Stimulated activated CD4-positive, alpha-beta T cell treated with anti-CD3 and anti-CD28 coated beads, TNF-alpha, amount 100 ng/mL, for 24 hours (primary cell): ENCODE data around the gene TBX19.

Experiments used
- DNase-seq, 3 experiments: peaks; one replicate each; pipeline ENCODE4 v3.0.0-alpha.2; 2020; ENCODE audit warnings: low read depth in 3 of 3

Gene TBX19

DNA sequence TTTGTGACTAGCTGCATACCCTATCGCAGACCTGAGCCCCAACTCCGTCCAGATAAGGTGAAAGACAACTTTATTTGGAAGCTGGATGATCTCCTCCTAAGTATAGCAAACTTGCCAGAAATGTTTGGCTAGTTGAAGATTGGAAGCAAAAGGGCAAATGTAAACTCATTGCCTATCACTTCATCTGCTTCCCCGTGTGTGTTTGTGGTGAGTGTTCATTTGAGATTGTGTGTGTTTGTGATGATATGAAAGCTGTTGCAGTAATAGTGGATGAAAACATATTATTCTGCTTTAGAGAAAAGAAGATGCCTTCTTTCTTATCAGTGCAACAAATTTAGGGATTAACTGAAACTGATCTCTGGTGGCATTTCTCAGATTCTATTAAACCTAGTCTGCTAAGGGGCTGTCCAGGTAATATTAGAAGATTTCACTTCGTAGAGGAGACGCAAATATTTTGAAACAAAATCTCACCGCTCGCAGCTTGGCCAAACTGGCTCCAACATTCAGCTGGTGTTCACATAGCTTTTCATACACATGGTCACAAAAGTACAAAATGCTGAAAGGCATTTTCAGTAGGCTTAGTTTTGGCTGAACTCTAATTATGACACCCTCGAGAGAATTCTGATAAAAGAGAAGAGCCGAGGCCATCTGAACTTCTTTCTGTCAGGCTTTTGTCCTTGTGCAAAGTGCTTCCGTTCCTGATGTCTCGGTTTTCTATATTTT lies 1.1 kb downstream of the TBX19 start:
- no peak for DNase-seq

DNA sequence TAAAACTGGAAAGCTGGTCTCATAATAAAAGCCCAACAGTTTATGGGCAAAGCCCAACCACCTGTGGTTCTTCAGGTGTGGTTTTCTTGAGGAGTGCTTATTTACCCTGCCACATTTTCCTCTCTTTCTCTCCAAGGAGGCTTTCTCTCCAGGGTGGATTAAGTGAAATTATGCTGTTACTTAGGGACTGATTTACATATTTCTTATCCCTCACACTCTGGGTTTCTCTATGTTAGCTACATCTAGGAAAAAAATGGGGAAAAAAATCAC lies 4.8 kb downstream of the TBX19 start:
- DNase-seq: no peak

DNA sequence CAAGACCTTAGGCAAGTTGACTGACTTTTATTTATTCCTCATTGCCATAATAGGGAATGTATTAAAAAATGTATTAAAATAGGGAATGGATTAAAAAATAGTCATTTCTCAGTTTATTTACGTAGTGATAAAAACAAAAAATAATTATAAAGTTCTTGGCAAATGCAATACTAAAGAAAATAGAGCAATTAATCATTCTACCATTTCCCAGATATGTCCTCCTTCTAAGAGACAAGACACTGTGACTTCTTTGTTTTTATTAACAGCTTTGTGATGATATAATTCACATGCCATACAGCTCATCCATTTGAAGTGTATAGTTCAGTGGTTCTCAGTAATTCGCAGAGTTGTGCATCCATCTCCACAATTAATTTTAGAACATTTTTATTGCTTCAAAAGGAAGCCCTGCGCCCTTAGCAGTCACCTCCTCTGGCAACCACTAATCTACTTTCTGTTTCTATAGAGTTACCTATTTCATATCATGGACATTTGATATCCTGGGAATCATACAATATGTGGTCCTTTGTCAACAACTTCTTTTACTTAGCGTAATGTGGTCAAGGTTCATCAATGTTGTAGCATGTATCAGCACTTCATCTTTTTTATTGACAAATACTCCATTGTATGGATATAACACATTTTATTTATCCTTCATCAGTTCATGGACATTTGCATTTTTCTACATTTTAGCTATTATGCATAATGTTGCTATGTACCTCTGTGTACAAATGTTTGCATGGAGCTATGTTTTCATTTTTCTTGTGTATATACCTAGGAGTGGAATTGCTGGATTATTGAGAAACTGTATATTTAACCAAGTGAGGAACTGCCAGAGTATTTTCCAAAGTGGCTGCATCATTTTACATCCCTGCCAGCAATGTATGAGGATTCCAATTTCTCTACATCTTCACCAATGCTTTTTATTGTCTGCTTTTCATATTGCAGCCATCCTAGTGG lies 5.6 kb downstream of the TBX19 start:
- DNase-seq: no peak

DNA sequence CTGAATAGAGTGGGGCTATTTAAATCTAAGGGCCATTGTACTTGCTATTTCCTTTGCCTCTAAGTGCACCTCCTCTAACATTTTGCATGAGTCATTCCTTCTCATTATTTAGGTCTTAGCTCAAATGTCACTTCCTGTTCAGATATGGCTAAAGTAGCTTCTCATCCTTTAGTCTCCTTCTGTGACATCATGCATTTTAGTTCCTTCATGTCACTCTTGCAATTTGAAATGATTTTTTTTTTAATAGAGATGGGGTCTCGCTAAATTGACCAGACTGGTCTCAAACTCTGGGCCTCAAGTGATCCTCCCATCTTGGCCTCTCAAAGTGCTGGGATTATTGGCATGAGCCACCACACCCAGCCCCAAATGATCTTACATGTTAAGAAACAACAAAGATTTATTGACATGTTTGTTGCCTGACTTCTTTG lies 6.6 kb downstream of the TBX19 start:
- DNase-seq: no peak

DNA sequence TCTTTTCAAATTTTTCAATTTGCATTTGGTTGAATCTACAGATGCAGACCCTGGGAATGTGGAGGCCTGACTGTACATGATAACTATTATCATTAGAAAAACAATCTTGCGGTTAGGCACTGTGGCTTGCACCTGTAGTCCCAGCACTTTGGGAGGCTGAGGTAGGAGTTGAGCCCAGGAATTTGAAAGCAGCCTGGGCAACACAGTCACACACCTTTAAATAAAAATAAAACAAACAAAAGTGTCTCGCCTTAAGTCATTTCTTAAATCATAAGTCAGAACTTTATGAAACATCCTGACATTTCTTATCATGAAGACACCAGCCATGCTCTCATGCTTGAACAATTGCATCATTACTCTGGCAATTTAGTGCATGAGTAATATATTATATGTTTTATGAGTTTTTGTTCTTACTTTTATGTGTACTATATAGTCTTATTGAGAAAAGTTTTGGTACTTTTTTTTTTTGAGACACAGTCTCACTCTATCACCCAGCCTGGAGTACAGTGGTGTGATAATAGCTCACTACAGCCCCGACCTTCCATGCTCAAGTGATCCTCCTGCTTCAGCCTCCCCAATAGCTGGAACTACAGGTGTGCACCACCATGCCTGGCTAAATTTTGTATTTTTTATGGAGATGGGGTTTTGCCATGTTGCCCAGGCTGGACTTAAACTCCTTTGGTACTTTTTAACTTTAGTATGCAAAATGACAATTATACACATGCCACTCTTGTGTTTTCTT lies 7.8 kb downstream of the TBX19 start:
- no peak for DNase-seq

DNA sequence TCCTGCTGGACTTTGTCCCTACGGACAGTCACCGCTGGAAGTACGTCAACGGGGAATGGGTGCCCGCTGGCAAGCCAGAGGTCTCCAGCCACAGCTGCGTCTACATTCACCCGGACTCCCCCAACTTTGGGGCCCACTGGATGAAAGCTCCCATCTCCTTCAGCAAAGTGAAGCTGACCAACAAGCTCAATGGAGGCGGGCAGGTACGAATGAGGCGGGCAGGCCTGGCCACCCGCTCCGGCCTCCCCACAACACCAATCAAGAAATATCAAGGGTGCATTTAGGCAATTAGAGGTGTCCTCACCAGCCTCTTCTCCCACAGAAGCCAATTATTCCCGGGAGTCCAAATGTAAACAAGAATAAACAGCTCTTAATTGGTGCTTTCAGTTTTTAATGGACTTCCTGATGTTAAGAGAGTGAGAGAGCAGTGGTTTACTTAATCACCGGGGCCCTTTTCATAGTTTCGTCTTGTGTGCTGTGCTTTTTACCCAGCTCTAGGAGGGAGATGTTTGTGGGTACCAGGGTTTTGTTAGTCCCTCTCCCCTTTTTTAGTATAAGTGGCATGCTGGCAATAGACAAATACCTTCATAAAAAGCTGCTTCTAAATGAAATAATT lies 10.7 kb downstream of the TBX19 start:
- no peak for DNase-seq

DNA sequence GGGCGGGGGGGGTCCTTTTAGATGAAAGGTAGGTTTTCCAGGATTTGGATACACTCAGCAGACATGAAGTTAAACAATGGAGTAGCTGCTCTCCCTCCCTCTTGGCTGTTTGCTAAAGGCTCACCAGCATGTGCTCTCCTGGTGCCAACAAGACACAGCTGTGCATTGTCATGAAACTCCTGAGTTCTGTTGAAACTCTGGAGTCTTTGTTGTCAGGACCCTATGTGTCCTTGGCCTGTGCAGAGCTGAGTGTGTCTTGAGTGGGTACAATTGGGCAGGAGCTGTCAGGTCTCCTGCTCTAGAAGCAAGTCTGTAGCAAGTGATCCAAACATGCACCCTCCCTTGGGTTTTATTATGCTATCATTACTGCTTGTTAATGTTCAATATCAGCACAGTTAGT lies 12.7 kb downstream of the TBX19 start:
- DNase-seq: no peak

DNA sequence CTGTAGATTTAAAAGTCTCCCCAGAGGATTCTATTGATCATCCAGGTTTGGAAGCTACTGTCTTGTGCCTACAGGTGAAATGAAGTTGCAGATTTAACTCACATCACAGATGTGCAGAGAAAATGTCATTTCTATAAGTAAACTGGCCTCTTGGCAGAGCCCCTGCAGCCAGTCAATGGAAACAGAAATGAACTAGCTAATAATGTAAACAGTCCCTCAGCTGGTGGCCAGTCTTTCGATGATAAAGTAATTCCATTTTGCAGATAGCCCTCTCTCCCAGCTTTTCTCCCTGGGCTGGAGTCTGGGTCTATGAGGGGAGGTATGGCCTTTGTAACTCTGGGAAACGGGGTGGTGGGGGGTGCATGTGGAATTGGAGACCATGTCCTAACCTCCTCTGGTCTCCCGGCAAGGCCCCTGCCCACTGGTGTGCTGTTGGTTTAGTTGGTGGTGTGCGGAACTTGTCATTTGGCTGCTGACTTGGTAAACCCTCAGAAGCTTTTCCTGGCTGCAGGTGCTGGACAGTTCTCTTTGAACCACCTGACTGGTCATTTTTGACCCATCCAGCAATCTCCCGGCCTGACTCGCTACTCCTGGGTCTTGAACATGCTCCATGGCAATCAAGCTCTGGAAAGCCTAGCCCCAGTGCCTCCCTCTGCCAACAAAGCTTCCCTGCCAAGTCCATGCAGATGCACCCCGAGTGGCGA lies 14.9 kb downstream of the TBX19 start:
- no peak for DNase-seq

DNA sequence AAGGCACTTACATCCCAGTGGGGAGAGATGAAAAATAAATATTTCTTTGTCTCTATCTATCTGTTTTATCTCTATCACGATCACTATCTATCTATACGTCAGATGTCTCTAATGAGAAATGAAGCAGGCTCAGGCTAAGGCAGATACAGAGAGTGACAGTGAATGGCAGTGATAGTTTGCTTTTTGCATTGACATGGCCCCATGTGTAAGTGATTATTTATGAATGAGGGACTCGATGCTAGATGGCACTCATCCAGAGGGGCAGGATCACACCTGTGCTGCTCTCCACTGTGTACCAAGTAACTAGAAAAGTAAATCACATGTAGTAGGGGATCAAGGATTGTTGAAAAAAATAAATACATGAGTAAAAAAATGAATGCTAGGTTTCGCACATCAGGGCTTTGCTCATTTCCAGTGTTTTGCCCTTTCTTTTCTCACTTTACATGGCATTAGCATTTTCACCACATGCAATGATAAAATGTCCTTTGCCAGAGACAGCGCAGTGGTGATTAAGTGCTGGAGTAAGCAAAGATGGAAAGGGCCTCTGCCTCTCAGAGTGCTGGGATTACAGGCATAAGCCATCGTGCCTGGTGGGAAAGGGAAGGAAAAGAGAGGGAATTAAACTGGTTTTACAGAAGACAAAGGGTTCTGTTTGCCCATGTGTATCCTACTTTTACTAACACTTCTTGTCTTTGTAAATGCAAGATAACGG lies 16.5 kb downstream of the TBX19 start:
- DNase-seq: no peak

DNA sequence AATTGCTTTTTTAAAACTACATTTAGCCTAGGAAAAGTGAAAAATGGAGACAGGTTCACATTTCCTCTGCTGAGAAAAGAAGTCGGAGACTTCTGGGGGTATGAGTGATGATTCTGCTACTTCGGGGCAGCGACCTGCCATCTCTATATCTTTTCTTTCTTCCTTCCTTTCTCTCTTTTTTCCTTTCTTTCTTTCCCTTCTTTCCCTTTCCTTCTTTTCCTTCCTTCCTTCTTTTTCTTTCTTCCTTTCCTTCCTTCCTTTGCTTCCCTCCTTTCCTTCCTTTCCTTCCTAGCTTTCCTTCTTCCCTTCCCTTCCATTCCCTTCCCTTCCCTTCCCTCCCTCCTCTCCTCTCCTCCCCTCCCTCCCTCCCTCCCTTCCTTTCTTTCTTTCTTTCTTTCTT lies 17.8 kb downstream of the TBX19 start:
- no peak for DNase-seq

DNA sequence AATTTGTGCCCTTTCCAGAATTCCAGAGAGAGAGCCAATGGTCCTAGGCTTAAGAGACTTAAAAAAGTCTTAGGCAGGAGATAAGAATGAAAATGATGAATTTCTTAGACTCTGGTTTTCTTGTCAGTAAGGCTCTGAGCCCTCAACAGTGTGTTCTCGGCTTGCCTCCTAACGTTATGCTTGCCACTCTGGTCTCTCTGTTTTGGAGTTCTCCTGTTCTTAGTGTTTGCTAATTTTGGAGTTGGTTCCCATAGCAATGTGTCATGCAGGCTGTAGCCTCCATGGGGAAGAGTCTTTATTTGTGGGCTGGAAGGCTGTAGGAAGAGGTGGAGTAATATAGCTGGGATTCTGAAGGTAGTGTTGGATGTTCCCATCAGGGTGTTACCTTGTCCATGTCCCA lies 19.9 kb downstream of the TBX19 start:
- no peak for DNase-seq

DNA sequence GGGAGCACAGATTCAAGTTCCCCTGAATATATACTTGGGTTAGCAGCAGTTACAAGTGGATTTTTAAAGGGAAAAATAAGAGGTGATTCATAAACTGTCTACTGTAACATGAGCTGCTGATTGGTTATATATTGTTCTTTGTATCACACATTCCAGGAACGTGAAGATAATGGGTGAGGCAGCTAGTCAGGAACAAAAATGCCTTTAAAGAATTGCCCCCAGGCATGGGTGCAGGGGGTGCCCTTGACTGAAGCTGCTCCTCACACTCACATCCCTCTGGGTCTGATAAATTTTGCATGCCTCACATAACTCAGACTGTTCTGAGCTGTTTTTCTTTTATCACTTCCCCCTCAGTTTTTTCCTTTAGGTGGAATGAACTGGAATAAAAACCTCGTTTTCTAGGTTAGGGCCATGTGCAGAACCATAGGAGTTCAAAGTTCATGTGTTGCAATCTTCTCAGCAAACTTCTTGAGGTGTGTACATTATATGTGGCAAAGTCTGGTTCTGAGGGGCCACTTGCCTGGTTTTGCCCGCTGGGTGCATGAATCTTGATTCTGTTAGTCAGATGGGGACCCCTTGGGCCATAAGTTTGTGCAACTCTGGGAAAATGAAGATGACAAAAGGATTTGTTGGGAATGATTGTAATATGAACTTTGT lies 21.1 kb downstream of the TBX19 start:
- DNase-seq: no peak

DNA sequence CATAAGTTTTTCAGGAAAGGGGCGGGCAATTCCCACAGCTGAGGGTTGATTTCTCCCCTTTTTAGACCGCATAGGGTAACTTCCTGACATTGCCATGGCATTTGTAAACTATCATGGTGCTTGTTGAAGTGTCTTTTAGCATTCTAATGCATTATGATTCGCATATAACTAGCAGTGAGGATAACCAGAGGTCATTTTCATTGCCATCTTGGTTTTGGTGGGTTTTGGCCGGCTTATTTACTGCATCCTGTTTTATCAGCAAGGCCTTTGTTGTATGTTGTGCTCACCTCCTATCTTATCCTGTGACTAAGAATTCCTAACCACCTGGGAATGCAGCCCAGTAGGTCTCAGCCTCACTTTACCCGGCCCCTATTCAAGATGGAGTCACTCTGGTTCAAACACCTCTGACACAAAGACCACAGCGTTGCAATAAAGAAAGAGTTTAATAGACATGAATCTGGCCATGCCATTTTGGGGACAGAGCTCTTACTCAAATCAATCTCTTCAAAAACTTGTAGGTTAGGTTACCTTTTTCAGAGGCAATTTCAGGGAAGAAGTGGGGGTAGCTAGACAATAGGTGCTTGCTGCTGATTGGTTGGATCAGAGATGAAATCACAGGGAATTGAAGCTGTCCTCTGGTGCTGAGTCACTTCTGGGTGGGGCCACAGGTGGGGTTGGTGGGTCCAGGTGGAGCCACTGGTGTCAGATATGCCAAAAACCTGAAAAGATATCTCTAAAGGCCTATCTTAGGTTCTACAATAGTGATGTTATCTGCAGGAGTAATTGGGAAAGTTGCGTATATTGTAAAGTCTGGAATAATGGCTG lies 23.3 kb downstream of the TBX19 start:
- DNase-seq: no peak

DNA sequence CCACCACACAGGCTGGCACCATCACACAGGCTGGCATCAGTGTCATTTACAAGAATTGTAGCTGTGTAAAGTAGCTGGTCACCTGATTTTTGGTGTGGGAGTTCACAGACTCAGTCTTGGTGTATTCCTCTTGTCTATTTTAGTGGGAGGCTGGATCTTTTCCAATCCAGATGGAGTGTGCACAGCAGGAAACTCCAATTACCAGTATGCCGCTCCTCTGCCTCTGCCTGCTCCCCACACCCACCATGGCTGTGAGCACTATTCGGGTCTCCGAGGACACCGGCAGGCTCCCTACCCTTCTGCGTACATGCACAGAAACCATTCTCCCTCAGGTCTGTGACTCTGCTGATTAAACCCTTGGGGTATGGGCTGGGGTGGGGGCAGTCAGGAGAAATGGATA lies 24.2 kb downstream of the TBX19 start:
- DNase-seq: no peak

DNA sequence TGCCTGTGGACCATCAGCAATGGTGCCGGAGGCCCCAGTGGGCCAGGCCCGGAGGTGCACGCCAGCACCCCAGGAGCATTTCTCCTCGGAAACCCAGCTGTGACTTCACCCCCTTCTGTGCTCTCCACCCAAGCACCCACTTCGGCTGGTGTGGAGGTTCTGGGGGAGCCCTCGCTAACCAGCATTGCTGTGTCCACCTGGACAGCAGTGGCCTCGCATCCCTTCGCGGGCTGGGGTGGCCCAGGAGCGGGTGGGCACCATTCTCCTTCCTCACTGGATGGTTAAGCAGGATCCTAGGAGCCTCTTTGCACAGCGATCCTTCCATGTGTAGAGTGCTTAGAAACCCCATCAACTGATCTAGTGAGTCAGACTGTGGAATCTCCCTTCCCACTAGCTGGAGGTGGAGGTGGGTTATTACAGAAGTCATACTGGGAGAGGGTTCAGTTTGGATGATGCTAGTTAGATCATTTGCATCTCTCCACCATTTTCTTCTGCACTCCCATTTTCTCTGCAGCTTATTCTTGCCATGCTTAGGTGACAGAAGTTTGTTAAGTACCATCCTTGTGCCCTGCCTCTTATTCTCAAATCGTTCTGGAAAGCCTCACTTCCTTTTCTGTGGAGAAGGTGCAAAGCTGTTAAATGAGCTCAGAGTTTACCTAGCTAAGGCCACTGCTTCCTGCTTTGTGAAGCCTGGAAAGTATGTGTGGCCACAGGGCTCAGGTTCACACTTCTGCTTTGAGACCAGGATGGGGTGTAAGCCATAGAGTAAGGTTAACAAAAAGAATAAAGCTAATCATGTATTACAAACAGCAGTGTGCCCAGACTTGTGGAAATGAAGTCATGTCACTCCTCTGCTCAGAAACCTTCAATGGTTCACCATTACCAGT lies 32.3 kb downstream of the TBX19 start:
- DNase-seq: no peak

DNA sequence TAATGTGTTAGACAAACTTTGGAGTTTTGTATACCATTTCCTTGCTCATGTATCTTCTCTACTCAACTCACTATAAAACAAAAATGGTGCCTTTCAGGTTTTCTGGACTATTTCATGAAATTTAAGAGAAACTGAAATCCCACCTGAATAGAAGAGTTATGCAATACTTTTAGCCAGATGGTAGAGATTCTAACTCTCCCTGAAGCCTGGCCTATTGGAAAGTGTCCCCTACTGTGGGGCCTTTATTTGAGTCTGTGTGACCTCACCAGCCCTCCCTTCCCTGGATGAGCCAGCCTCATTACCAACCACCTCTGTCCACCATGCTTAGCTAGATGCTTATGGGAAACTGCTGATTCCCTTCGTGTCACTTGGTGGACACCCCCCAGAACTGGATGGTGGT lies 35.5 kb downstream of the TBX19 start:
- no peak for DNase-seq

DNA sequence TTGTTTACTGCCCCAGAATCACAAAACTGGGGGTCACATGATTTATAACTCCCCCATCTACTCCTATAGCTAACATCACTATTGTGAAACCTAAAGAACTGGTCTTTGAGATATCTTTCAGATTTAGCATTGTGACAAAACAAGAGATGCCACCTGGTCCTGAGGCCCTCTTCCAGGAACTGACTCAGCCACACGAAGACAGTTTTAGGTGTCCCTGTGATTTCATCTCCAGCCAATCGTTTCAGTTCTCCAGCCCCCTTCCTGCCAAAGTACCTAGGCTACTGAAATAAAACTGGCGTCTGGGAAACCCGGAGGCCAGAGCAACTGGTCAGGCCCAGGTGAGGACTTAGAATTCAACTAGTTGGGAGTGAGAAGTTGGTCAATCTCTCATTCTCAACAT lies 36.6 kb downstream of the TBX19 start:
- DNase-seq: no peak

DNA sequence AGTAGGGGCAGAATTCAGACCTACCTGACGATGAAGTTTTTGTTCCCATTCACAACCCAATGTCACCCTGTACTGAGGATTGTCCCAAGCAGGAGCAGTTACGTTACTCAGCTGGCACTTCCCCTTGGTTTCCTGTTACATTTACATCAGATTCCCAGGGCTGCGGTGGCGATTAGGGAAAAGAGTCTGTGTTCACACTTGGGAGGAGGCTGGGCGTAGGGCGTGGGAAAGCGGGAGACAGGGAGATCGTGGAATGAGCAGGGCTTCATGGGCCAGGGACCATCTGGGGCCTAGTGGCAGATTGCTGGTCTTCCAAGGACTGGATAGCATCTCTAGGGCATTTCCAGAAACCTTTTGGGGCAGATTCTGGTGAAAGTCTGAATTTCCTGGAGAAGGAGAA lies 39.0 kb downstream of the TBX19 start:
- DNase-seq: no peak

DNA sequence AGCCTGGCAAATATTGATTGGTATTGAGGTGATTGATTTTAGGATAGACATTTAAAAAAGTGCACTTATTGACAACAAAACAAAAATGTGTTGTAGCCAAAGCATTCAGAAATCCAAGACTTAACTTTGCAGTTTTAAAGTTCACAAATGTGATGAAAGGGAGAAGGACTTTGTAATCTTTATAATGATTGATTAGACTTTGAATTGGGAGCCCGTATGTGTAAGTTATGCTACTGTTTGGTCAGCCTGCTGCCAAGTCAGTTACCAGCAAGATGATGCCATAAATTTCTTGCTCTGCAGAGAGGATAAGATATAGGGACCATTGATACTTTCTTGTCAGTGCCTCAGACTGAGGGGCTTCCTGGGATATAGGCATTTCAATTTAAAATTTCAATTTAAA lies 39.5 kb downstream of the TBX19 start:
- DNase-seq: no peak
